Stimulated activated CD8-positive, alpha-beta memory T cell treated with anti-CD3 and anti-CD28 coated beads, Interleukin-4, amount 100 ng/mL, for 1 hour (primary cell): ENCODE data around the gene KLHL35.
"Not testable (repeated sequence)": the region's sequence is repeated elsewhere in the genome, so short reads cannot be mapped to it uniquely, and the experiment has no call there.

ENCODE experiments used
- DNase-seq, 2 donors: peaks; one replicate each; pipeline ENCODE4 v3.0.0-alpha.2; 2020; ENCODE audit warnings: low read depth in 2 of 2, low spot score in 1 of 2

KLHL35 gene

DNA sequence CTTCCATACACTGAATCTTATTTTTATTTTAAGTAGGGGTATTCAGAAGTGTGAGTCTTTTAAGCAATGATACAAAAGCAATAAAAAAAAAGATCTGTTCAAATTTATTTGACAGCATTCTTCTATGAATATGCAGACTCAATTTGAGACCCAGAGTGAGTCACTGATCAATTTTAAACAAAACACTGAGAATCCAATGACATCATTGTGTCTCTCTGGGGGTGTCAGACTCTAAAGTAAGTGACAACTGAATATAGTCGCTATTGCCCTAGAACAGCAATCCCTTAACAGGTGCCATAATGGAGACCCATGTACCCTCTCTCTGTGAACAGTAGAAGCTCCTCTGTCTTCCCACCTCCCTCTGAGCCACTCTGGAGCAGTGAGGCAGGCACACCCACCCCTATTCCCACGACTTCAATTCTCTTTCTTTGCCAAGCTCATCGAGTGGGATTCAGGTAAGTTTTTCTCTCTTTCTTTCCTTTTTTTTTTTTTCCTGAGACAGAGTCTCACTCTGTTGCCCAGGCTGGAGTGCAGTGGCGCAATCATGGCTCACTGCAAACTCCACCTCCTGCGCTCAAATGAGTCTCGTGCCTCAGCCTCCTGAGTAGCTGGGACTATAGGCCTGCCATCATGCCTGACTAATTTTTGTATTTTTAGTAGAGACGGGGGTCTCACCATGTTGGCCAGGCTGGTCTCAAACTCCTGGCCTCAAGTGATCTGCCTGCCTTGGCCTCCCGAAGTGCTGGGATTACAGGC, 38.7 kb downstream of the KLHL35 start:
- no peak for DNase-seq

DNA sequence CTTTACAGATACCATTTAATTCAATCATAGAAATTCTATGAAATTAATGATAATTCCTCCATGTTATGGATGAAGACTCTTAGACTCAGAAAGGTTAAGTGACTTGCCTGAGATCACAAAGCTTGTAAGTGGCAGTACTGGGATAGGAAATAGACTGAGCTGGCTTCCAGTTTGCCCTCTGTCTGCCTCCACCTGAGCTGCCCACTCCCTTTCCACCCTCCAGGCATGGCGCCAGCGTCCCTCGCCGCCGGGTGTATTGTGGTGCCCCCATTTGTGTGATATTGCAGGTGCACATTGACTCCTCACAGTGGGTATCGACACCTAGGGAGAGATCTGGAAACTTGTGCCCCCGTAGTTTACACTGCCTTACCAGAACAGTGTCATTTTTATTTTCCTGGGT, 43.1 kb downstream of the KLHL35 start:
- no peak for DNase-seq

DNA sequence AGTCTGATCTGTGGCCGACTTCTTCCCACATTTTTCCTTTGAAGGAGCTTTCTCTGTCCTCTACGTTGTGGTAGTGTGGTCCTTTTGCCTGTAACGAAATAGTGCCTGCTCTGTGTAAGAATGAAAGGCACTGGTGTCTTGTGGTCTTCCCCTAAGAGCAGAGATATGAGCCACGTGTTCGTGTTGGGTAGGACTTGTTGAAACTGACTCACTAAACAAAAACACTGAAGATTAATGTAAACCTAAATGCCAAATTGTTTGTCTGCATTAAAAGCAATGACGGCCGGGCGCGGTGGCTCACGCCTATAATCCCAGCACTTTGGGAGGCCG, 43.8 kb downstream of the KLHL35 start:
- no peak for DNase-seq

DNA sequence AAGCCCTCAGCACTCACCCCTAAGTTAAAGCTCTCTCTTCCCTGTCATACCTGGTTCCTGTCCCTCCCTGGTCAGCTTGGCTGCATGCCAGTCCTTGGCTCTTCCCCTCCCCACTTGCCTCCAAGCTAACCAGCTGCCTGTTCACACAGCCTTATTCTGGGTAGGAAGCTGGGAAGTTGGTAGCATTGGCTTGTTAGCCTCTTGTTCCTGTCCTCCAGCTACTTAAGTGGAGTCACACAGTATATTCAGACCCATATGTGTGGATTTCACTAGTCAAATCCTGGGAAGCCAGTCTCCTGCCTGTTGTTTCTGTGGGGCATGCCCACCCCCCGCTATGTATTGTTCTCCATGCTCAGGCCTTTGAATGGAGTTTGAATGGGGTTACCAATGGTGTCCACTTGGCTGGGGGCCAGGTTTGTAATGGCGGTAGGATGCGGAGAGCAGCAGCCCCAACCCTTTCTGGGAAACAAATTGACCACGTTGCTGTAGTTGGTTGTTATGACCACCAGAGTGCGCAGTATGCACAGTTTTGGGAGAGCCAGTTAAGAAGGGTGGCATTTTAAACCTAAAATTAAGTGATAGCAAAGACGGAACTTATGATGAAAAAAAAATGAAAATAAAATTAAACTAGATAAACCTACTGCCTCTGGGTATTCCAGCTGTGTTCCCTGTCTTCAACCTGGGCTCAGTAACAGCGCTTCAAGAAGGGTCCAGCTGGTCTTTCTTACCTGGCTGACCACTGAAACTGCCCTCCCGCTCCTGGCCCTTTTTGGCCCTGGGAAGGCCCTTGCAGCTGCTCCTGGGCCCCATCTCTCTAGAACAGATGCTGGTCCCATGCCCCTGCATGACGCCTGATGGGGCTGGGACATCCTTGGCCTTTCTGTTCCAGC, 44.4 kb downstream of the KLHL35 start:
- DNase-seq = peak; percentile 20 to 39

DNA sequence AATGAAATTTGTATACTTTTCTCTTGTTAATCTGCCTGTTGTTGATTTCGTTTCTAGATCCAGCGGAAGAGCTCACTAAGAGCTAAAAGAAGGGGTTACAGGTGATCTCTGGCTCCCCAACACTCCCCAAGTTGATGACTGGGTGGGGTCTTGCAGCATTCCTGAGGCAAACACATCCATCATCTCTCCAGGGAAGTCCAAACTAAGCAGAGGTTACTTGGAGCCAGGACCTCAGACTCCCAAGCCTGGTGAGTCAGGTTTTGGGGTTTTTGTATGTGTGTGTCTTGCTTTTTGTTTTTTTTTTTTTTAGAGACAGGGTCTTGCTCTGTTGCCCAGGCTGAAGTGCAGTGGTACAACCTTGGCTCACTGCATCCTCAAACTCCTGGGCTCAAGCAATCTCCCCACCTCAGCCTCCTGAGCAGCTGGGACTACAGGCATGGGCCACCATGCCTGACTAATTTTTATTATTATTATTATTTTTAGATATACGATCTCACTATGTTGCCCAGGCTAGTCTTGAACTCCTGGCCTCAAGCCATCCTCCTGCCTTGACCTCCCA, 45.2 kb downstream of the KLHL35 start:
- DNase-seq = no peak

DNA sequence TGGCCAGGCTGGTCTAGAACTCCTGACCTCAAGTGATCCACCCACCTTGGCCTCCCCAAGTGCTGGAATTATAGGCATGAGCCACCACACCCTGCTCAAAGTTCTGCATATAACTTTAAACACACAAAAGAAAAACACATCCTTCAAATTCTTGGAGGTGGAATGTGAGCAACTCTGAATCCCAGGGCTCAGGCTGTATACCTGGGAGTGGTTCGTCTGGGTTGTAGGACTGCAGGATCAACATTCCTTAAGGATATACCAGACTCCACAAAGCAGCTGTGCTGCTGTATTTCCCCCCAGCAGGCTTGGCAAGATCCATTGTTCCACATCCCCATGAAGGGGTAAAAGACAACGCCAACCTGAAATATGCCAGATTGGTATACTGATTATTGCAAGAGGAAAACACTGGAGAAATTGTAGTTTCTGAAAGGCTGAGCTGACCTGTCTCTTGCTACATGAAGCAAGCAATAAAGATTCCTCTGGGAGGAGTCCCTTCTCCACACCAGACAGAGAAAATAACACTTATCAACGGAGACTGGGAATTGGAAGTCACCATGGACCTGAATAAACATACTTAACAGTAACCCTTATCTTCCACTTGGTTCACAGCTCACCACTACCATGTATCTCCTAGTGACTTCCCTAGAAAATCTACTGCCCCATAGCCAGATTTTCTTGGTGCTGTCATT, 45.9 kb downstream of the KLHL35 start:
- DNase-seq = no peak

DNA sequence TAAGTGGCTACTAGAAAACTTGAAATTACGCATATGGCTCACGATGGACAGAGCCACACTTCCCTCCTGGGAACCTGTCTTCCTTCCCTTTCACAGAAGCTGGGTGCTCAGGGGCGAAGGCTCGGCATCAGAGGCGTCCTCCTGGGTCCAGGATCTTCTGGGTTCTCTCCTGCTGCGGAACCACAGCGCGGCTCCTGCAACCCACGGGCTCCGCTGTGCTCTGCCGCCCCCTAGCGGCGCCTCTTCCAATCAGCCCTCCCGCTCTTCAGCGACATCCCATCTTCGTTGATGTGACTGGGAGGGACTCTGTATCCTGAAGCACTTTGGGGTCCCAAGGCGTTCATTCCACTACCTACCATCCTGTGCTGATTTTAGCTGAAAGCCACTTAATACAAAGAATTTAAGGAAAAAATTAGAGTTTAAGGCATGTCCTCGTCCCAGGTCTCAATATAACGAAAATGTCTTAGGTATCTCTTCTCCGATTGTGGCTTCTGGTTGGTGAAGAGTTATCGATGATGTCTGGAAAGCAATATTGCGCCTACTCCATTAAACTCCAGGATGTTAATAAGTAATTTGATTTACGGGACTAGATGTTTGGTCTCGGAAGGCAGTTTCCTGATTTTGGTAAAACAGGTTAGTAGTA, 48.4 kb downstream of the KLHL35 start:
- peak; percentile 52 to 57 for DNase-seq

DNA sequence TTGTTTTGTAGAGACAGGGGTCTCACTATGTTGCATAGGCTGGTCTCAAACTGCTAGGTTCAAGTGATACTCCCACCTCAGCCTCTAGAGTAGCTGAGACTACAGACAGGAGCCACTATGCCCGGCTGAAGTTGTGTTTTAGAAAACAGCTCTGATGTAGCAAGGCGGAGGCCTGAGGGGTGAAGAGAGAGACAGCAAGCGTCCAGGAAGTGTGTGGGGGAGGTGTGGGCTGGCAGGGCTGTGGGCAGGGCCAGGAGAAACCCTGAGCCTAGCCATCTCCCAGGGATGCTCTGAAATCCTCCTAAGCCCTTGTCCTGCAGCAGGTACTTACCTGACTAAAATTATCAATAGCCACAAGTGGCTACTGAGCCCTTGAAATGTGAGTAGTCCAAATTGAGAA, 49.8 kb downstream of the KLHL35 start:
- peak in 1 of 2 donors; percentile 26 for DNase-seq

DNA sequence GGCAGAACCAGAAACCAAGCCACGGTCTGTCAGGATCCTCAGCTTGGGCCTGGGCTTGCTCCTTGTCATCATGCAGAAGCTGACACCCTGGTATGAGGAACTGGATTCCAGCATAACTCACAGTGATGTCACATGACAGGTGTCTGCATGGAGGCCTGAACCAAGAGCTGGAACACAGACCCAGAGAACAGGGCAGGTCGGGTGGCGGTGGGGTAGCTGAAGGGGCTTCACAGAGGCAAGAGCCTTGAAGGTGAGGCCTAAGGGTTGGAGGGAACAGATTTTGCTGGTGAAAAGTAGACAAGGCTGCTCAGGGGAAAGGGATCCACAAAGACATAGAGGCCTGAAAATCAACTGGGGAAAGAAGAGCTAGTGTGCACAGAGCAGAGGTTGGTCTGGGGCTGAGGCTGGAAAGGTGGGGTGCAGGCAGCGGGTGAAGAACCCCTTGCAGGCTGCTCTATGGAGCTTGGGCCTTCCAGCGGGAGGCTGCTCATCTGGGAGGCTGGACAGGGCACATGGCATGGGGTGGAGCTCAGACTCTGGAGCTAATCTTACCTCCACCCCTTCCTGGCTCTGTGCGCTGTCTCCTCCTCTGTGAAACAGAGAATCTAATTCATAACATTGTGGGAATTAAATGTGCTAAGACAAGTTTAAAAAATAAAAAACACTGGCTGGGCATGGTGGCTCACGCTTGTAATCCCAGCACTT, 52.1 kb downstream of the KLHL35 start:
- DNase-seq = no peak

DNA sequence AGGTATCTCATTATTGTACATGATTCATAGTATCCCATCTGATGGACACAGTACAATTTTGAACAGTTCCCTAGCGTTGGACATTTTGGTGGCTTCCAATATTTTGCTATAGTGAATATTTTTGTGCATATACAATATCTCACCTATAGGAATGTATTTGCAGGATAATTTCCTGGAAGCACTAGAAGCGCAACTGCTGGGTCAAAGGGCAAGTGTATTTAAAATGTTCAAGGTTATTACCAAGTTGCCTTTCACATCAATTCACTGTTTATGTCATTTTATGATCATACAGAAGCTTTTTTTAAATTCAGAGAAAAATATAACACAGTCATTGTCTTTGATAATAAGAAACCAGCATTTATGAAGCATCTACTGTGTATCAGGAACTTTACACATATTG, 52.8 kb downstream of the KLHL35 start:
- DNase-seq = no peak

DNA sequence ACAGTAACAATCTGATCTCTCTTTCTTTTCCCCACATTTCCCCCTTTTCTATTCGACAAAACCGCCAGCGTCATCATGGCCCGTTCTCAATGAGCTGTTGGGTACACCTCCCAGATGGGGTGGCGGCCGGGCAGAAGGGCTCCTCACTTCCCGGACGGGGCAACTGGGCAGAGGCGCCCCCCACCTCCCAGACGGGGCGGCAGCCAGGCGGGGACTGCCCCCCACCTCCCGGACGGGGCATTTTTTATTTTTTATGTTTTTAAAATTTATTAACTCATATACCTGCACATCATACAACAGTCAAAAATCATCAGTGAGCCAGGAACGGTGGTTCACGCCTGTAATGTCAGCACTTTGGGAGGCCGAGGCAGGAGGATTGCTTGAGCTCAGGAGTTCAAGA, 54.2 kb downstream of the KLHL35 start:
- not testable (repeated sequence) for DNase-seq

DNA sequence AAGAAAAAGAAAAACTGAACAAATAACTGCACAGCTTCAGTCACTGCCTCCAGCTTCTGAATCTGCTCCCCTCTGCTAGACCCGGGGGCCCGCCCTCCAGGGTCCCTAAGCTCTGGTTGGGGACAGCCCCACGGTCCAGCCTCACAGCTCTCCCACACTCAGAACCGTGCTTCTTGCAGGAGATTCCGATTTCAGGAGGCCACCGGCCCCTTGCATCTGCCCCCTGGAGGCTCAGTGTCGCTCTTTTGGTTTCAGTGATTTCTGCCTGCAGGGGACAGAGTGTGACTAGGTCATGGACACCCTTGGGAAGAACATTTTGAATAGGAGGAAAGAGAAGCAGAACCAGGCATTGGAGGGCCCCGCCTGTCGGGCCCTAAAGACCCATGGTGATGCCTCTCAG, 56.8 kb downstream of the KLHL35 start:
- DNase-seq = no peak

DNA sequence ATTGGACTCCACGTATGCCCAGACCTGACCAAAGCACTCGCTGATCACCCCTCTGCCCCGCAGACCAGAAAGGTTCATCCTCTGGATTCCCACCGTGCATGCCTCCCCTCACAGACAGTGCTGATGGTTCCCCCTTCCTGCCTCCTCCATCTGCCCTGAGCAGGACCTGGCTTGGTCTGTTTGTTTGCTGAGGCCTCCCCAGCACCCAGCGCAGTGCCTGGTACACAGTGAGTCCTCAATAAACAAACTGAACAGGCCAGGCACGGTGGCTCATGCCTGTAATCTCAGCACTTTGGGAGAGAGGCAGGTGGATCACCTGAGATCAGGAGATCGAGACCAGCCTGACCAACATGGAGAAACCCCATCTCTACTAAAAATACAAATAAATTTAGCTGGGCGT, 57.4 kb downstream of the KLHL35 start:
- no peak for DNase-seq

DNA sequence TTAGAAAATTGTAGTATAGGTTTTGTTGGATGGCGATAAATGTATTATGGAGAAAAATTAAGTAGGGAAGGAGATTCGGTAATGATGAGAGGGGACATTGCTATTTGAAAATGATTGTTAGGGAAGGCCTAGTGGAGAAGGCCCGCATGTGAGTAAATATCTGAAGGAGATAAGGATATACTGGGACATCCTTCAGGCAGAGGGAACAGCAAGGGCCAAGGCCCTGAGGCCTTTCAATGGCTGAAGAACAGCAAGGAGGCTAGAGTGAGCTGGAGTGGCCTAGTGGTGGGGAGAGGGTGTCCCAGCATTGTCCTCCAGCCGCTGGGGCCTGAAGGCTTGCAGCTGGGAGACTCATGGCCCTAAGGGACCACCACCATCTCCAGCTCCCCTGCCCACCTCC, 58.4 kb downstream of the KLHL35 start:
- DNase-seq = no peak

DNA sequence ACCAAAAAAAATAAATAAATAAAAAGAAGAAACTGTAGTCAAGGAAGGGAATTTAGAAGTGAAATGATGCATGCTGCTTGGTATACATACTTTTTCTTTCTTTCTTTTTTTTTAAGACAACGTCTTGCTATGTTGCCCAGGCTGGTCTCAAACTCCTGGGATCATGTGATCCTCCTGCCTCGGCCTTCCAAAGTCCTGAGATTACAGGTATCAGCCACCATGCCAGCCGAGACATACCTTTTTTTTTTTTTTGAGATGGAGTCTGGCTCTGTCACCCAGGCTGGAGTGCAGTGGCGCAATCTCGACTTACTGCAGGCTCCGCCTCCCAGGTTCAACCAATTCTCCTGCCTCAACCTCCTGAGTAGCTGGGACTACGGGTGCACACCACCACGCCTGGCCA, 59.8 kb downstream of the KLHL35 start:
- DNase-seq = no peak
